Mucosa of rectum (tissue), 2 donors: ENCODE data around the gene RGS12.
A peak's percentile ranks its signal among the peaks of the same experiment; 100 is the strongest.

Experiments used
- H3K27ac ChIP-seq, 2 donors: one replicate each; pipeline ENCODE4 v1.7.0; 2013; ENCODE audit warnings: inconsistent platforms in 2 of 2, low read depth in 2 of 2, low read length in 2 of 2
- H3K27me3 ChIP-seq, 2 donors: one replicate each; pipeline ENCODE4 v1.7.0; 2013; ENCODE audit warnings: low read length in 2 of 2; ENCODE audit not compliant: control insufficient read depth in 2 of 2, insufficient read depth in 2 of 2
- H3K36me3 ChIP-seq, 2 donors: one replicate each; pipeline ENCODE4 v1.7.0; 2013; ENCODE audit warnings: low read length in 2 of 2; ENCODE audit not compliant: control insufficient read depth in 2 of 2, insufficient read depth in 2 of 2
- H3K4me1 ChIP-seq, 2 donors: one replicate each; pipeline ENCODE4 v1.7.0; 2013; ENCODE audit warnings: low read length in 2 of 2, mild to moderate bottlenecking in 1 of 2; ENCODE audit not compliant: control insufficient read depth in 2 of 2, insufficient read depth in 2 of 2
- H3K4me3 ChIP-seq, 2 donors: one replicate each; pipeline ENCODE4 v1.7.0; 2013; ENCODE audit warnings: low read length in 2 of 2
- H3K9ac ChIP-seq, 2 donors: one replicate each; pipeline ENCODE4 v1.7.0; 2013; ENCODE audit warnings: low read length in 2 of 2, low read depth in 1 of 2, mild to moderate bottlenecking in 1 of 2
- H3K9me3 ChIP-seq, 2 donors: one replicate each; pipeline ENCODE4 v1.7.0; 2013; ENCODE audit warnings: low read length in 2 of 2; ENCODE audit not compliant: control insufficient read depth in 2 of 2
- donor health status: healthy.
- donor health status: Normal muscosa, but diverticular disease.

The RGS12 gene

GRCh38 chr4:3291969-3292570 lies 751 bp upstream of the RGS12 start:
- Histone ChIP-seq H3K9me3 (no peaks in the 10 kb centered on the region), H3K36me3 (no peaks in the 10 kb centered on the region), H3K4me3 (peak overlapping the region; percentile 79 to 80), H3K4me1 (peaks cover 15 to 23% of the 10 kb centered on the region in 2 donors), H3K27me3 (peaks cover 0 to 2% of the 10 kb centered on the region in 2 donors), H3K27ac (peak overlapping the region; percentile 82 to 93), H3K9ac (peak overlapping the region; percentile 80 to 86)

- H3K9ac ChIP-seq = peak overlapping the region; percentile 56 to 85
- no peaks in the 10 kb centered on the region for H3K9me3 ChIP-seq
- peak overlapping the region; percentile 30 to 32 for H3K27ac ChIP-seq
- H3K36me3 ChIP-seq = no peaks in the 10 kb centered on the region
- H3K27me3 ChIP-seq = no peaks in the 10 kb centered on the region
- H3K4me3 ChIP-seq = peak overlapping the region; percentile 75
- H3K4me1 ChIP-seq = peaks cover 15 to 23% of the 10 kb centered on the region in 2 donors
Observed at GRCh38 chr4:3293401-3294391, 875 bp downstream of the RGS12 start.

DNA sequence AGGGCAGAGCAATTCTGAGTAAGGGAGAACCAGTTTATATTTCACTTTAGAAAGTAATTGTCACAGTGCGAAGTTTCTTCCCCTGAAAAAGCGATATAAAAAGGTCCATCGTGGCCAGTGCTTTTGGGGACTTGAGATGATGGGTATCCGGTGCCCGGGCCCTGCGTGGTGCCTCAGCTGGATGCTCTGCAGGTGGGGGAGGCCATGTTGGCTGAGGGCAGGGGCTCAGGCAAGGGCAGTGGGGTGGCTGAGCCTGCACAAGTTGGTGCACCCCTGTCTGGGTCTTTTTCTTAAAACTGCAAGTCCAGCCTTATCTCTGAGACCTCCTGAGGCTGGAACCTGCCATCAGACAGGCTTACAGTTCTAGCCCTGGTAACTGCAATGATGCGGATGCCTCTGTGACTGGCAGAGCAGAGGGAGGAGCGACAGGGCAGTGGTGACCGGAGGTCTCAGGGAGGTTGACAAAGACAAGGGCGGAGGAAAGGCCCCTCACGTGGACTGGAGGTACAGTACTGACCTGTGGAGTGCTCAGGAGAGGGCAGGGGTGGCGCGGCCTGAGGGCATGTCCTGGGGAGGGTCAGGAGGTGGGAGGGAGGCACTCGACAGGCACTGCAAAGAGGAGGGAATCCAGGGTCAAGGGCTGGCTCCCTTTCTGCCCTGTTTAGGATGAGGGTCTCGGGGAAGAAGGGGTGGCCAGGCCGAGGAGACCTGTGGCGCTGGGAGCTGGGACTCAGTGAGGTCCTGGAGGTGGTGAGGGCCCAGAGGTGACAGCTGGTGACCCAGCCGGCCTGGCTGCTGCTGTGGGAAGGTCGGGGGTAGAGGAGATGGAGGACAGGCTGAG lies 1.8 kb downstream of the RGS12 start:
- H3K36me3 ChIP-seq = no peaks in the 10 kb centered on the region
- no peaks in the 10 kb centered on the region for H3K9me3 ChIP-seq
- no peaks in the 10 kb centered on the region for H3K27me3 ChIP-seq
- no peak overlapping the region for H3K4me3 ChIP-seq
- H3K4me1 ChIP-seq = peaks cover 15 to 23% of the 10 kb centered on the region in 2 donors
- H3K27ac ChIP-seq = no peak overlapping the region
- no peak overlapping the region for H3K9ac ChIP-seq

- no peak overlapping the region for H3K9ac ChIP-seq
- H3K36me3 ChIP-seq = no peaks in the 10 kb centered on the region
- H3K4me1 ChIP-seq = peaks cover 11 to 18% of the 10 kb centered on the region in 2 donors
- no peak overlapping the region for H3K27ac ChIP-seq
- no peak overlapping the region for H3K4me3 ChIP-seq
- no peaks in the 10 kb centered on the region for H3K27me3 ChIP-seq
- H3K9me3 ChIP-seq = no peaks in the 10 kb centered on the region
Observed at GRCh38 chr4:3295837-3296624, 3.2 kb downstream of the RGS12 start.

DNA sequence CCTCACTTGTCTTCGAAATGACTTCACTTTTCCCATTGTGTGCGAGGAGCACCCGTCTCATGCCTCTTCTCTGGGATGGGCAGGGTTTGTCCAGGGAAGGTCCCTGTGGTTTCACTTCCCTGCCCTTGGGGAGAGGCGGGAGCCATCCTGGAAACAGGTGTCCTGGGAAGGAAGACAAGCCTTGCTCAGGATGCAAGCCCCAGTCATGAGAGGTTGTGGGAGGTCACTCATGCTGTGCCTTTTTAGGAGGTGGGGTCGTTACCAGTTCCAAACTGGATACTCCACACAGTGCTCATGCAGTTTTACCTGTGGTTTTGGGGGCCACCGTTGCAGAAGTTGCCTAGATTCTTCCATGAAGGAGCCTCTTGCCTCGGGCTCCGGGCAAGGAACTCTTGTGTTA lies 3.8 kb downstream of the RGS12 start:
- Histone ChIP-seq H3K36me3 (no peaks in the 10 kb centered on the region), H3K9ac (no peak overlapping the region), H3K9me3 (no peaks in the 10 kb centered on the region), H3K27ac (no peak overlapping the region), H3K4me1 (peaks cover 5 to 12% of the 10 kb centered on the region in 2 donors), H3K27me3 (no peaks in the 10 kb centered on the region), H3K4me3 (no peak overlapping the region)

- Histone ChIP-seq H3K4me1 (peaks cover 3 to 8% of the 10 kb centered on the region in 2 donors), H3K4me3 (no peak overlapping the region), H3K9ac (no peak overlapping the region), H3K27ac (no peak overlapping the region), H3K9me3 (no peaks in the 10 kb centered on the region), H3K36me3 (no peaks in the 10 kb centered on the region), H3K27me3 (no peaks in the 10 kb centered on the region)
Observed at GRCh38 chr4:3297066-3297859, 4.4 kb downstream of the RGS12 start.

- no peaks in the 10 kb centered on the region for H3K27me3 ChIP-seq
- no peak overlapping the region for H3K27ac ChIP-seq
- H3K36me3 ChIP-seq = no peaks in the 10 kb centered on the region
- H3K4me1 ChIP-seq = no peaks in the 10 kb centered on the region
- H3K9ac ChIP-seq = no peak overlapping the region
- H3K4me3 ChIP-seq = no peak overlapping the region
- H3K9me3 ChIP-seq = no peaks in the 10 kb centered on the region
Observed at GRCh38 chr4:3299122-3299975, 6.5 kb downstream of the RGS12 start.

GRCh38 chr4:3299976-3300671 lies 7.3 kb downstream of the RGS12 start:
- no peaks in the 10 kb centered on the region for H3K27me3 ChIP-seq
- H3K4me3 ChIP-seq = no peak overlapping the region
- no peaks in the 10 kb centered on the region for H3K9me3 ChIP-seq
- H3K27ac ChIP-seq = no peak overlapping the region
- no peak overlapping the region for H3K9ac ChIP-seq
- H3K36me3 ChIP-seq = no peaks in the 10 kb centered on the region
- H3K4me1 ChIP-seq = peaks cover 0 to 5% of the 10 kb centered on the region in 2 donors
